GM19193 (cell line): ENCODE measurements around the gene MRPL48.

Experiments used
- POLR2A ChIP-seq: IDR thresholded peaks from 4 replicates; pipeline ENCODE4 v1.6.1; 2011; ENCODE audit not compliant: insufficient read depth, insufficient read length; ENCODE audit errors: extremely low read depth

Gene MRPL48

DNA sequence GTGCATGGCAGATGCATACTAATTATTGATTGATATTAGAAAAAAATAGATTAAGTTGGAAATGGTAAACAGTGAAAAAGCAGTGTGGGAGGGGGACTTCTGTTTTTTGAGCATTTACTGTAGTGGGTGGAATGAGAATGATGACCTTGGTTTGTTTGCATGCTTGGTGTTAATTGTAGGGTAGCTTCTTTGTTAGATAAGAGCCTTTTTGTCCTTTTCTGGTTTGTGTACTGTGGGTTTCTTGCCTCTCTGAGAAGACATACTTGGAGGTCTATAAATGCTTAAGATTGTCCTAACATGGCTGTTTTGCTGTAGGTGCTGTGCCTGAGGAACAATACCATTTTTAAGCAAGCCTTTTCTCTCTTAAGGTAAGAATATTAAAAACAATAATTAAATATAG lies 17.0 kb downstream of the MRPL48 start:
- no peak for TF ChIP-seq POLR2A

DNA sequence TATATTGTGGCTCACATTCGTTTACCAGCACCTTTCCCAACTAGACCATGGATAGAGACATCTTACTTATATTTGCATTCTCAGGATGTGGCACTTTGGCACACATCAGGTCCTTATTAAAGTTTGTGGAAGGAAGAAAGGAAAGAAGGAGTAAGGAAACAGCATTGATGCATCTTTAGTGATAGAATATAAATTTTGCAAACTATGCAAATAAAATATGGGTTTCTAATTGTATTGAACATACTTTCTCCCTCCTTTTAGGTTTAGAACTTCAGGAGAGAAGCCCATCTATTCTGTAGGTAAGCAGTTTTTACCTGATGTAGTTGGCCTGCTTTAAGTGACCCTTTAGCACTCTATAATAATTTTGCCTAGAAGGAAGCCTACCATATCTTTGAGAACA lies 20.4 kb downstream of the MRPL48 start:
- no peak for TF ChIP-seq POLR2A

DNA sequence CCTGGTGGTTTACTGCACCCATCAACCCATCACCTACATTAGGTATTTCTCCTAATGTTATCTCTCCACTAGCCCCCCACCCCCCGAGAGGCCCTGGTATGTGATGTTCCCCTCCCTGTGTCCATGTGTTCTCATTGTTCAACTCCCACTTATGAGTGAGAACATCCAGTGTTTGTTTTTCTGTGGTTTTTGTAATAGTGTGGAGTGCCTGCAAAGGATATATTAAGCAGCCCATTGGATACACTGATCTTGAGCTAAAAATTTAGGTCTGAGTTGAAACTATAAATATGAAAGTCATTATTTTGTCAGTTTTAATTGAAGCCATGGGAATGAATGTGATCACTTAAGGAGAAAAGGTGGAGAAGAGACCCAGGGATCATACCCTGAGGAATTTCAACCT lies 23.0 kb downstream of the MRPL48 start:
- TF ChIP-seq POLR2A = no peak

DNA sequence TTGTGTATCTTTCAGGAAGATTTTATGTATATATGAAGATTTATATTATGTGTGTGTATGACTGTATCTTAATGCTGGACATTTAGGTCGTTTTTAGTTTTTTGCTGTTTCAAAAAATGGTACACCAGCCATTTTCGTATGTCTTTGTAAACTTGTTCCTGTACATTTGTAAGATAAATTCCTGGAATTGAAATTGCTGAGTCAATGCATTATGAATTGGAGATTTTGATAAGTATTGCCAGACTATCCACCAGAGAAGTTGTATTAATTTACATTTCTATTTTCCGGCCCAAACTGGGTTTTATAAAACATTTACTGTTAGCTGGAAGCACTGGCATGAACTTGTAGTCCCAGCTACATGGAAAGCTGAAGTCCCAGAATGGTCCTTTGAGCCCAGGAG lies 24.6 kb downstream of the MRPL48 start:
- TF ChIP-seq POLR2A = no peak

DNA sequence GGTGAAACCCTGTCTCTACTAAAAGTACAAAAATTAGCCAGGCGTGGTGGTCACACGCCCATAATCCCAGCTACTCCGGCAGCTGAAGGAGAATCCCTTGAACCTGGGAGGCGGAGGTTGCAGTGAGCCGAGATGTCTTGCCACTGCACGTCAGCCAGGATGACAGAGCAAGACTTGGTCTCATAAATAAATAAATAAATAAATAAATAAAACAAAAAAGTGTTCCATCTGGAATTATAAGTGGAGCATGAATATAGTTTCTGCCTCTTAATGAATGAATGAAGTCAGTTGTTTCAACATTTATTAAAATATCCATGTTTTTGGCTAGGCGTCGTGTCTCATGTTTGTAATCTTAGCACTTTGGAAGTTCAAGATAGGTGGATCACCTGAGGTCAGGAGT lies 27.1 kb downstream of the MRPL48 start:
- TF ChIP-seq POLR2A = no peak

DNA sequence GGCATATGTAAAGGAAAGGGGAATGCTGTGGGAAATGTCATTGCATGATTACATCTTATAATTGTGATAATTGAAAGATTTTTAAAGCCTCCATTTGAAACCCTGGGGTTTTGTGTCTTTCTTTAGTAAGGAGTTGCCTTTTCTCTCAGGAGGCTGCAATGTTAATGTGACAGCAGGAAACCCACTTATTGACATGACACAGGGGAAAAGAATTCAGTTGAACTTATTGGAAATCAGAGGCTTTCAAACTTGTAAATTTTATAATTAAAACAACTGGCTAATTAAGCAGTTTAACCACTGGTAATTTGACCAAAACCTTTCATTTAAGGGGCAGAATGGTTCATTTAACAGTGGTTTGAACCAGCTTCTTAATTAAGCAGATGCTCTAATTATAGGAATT lies 31.2 kb downstream of the MRPL48 start:
- no peak for TF ChIP-seq POLR2A

DNA sequence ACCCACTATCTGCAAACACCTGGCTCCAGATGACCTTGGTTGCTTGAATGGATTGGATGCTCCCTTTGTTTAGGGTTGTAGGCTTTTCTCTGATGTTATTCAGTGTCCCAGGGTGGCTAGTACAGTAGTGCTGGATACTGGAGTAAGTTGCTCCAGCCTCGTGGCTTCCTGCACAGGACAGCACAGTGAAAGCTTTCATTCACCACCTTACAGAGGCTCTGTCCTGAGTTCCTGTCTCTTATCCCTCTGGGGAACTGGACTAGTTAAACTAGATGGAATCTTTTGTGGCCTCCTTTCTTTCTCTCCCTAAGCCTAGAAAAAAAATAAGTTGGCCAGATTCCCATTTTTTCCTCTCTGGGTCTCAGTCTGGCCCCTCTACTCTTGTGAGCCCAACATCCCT lies 42.6 kb downstream of the MRPL48 start:
- no peak for TF ChIP-seq POLR2A

DNA sequence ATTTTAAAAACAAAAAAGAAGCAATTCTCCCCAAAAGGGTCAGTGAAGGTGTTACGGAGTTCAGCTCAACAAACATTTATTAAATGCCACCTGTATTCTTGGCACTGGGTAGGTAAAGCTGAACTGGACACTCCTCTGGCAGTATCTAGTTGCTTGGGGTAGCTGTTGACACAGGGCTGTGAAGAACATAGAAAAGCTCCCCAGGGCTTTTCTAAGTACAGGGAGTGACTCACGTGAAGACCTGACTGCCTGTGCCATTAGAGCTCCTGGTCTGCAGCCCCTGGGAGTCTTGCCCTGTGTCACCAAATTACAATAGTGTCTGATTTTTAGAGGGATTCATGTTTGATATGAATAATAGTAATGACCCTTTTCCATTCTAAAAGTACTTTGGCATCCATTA lies 45.4 kb downstream of the MRPL48 start:
- no peak for TF ChIP-seq POLR2A

DNA sequence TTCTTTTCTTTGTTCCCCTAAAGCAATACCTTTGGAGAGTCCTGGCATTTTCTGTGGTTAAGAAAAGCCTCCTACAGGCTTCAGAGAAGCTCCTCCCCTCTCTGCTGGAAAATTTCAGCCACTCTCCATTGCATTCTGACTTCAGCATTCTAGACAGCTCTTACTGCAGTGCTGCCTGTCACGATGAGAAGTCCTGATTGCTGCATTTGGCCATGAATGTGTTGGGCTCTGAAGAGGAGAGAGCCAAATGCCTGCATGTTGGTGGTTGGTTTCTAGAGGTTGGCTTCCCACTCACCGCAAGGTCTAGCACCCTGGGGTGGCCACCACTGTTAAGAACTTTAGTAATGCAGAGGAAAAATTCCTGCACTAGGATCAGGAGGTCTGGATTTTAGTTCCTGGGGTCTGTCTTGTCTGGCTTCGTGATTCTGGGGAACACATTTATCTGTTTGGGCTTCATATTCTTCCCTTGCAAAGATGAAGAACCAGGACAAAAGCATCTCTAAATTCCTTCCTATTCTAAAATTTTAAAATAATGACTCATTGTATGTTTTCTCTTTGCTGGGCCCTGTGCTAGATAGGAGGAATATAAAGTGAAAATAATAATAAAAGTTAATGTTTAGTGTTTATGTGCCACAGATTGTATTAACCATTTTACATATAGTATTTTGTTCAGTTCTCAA lies 50.9 kb downstream of the MRPL48 start:
- TF ChIP-seq POLR2A = no peak

DNA sequence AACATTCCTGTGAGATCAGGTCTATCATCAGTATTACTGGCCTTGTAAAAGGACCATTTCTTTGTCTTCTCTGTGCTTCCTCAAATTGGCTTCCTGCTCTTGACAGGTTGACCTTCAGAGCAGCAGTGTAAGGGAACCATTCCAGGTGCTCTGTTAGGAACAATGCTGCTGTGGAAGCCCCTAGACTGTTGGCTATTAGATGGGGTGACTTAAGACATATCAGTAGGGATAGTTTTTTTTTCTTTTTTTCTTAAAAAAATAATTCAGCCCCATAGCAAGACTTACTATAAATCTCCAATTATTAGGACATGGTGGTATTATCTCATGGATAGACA lies 51.4 kb downstream of the MRPL48 start:
- no peak for TF ChIP-seq POLR2A

DNA sequence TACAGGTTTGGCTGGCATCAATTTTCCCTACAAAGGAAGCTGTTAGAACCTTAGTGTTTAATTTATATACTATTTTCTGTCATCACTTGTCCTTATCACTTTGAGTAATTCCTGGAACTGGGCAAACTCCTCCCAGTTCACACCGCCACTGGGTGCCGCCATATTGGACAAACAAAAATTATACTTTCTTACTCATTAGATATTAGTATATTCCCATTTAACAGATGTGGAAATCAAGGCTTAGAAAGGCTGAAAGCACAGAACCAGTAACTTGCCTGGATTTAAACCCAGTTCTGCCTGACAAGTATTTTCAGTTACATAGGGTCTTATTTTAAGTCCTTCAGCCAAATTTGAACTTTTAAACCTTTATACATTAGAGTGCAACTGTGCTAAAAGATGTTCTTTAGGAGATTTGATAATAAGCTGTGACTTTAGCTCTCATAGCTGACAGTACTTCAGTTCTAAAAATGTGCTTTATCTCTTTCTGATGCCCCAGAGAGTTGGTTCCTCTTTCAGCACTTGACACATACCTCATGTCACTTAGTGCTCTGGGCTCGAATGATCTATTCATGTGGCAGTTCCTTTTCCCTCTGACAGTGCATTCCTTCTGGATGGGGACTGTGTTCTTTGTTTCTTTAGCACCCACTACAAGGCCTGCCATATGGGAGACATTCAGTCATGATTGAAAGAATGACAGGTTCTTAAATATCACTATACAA lies 63.5 kb downstream of the MRPL48 start:
- TF ChIP-seq POLR2A = no peak

DNA sequence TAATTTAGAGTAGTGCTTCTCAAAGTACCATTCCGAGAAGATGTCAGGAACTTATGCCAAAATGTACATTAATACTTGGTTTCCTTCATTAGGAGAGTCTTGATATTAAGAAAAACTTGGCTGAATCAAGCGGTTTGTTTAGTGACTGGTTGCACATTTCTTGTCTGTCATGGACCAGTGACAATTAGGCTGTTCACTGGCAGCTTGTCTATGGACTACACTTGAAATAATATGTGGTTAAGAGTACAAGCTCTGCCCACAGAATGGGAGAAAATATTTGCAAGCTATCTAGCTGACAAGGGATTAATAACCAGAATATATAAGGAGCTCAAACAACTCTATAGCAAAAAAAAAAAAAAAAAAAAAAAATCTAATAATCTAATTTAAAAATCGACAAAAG lies 64.4 kb downstream of the MRPL48 start:
- TF ChIP-seq POLR2A = no peak

DNA sequence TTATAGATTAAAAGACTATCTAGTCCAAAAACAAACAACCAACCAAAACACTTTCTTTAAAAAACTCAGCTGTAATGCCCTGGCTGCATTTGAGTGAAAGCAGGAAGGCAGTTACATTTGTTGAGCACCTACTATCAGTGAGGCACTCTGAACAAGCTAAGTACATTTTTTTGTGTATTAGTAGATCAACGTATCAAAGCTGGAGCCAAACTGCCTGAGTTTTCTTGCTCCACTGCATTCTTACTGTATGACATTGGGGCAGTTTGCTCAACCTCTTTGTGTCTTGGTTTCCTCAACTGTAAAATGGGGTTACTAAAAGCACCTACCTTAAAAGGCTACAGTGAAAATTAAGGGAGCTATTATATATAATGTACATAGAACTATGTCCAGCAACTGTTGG lies 67.0 kb downstream of the MRPL48 start:
- no peak for TF ChIP-seq POLR2A

DNA sequence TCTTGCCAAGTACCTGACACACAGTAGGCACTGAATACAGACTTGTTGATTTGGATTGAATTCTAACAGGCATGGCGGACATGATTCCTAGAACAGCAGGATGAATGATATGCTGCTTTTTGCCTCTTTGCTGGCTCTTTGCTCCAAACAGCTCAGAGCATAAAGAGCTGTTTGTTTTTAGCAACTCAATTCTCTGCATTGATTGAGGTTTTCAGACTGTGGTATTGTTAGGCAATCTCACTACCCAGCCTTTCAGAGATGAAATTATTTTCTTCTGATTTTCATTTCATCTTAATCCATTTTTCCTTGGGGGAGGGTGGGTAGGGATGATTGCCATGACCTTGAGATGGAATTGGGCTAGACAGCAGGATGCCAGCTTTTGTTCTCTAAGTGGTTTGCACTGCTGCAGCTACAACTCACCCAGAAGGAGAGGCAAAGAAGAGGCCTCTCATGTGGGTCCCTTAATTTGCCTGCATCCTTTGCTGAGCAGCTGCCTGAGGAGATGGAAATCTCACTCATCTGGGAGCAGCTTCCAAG lies 68.4 kb downstream of the MRPL48 start:
- TF ChIP-seq POLR2A = no peak

DNA sequence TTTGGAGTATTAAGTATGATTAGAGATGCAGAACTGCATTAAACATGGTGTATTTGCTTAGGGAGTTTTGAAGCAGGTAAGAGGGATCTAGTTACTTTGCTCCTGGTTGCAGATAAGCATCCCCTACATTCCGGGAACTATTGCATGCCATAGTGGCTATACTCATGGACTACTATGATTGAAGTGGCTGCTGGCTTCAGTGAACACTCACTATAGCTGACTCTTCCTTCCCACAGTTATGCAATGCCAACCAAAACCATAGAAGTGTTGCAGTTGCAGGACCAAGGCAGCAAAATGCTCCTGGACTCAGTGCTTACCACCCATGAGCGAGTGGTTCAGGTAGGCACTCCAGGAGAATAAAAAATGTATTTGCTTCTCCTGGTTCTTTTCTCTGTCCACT lies 72.0 kb downstream of the MRPL48 start:
- TF ChIP-seq POLR2A = no peak

DNA sequence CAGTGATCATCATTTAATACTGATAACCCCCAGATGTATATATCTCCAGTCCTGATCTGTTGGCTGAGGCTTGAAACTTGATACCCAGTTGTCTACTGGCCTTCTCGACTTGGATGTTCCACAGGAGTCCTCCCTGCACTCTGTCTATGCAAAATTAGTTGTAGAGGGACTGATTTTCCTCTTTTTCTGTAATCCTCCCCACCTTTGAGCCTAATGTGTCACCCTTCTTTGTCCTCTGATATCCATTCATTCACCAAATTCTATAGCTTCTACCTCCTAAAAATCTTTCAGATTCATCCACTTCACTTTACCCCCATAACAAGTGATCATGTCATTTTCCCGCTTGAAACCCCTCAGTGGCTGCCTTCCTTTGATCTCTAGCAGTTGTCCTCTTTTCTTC lies 72.5 kb downstream of the MRPL48 start:
- no peak for TF ChIP-seq POLR2A

DNA sequence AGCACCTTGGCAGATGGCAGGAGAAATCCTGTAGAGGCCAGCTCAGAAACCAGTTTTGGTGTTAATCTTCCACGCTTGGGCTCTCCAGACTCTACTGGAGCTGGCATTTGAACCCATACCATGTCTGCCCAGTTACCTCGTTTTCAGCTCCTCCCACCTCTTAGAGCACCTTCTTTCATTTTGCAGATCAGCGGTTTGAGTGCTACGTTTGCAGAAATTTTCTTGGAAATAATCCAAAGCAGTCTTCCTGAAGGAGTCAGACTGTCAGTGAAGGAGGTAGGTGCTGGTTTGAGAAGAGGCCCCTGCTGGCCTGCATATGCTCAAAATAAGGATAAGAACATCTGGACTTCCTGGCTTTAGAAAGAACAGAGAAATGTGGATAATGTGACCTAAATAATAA lies 75.3 kb downstream of the MRPL48 start:
- TF ChIP-seq POLR2A = no peak

DNA sequence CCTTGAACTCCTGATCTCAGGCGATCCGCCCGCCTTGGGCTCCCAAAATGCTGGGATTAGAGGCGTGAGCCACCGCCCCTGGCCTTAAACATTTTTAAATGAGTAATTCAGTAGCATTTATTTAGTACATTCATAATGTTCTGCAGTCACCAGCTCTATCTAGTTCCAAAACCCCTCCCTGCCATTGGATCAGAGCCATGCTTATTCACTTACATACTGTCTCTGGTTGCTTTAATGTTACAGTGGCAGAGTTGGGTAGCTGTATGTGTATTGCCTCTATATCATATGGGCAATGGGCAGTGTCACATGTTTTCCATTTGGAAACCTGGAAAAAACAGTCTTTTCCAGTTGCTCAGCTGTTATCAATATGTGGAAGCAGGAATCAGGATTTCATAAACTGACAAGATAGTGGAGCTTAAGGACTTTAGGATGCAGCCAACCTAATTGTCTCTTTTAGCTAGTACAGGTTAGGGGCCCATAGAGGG lies 78.5 kb downstream of the MRPL48 start:
- no peak for TF ChIP-seq POLR2A
